Liver (tissue), 3 donors: ENCODE measurements around the gene UBR3.

ENCODE experiments used
- ATF3 ChIP-seq: IDR thresholded peaks from 2 replicates; pipeline ENCODE4 v1.6.1; 2016; ENCODE audit warnings: antibody characterized with exemption
- CTCF ChIP-seq: fragments of 150-350 bp; IDR thresholded peaks from 2 replicates; pipeline ENCODE4 v1.5.1; 2017; ENCODE audit warnings: improper control_type of control experiment, low read depth, low read length; ENCODE audit not compliant: missing input control
- JUND ChIP-seq, 2 donors: IDR thresholded peaks; 2 replicates each; pipeline ENCODE4 v1.6.1; 2016; ENCODE audit warnings: antibody characterized with exemption in 2 of 2
- MAX ChIP-seq: IDR thresholded peaks from 2 replicates; pipeline ENCODE4 v1.6.1; 2016; ENCODE audit warnings: antibody characterized with exemption
- REST ChIP-seq: IDR thresholded peaks from 2 replicates; pipeline ENCODE4 v1.6.1; 2016; ENCODE audit warnings: antibody characterized with exemption, mild to moderate bottlenecking
- RXRA ChIP-seq, 2 donors: IDR thresholded peaks; 2 replicates each; pipeline ENCODE4 v1.6.1; 2017 to 2018; ENCODE audit warnings: antibody characterized with exemption in 2 of 2, mild to moderate bottlenecking in 1 of 2
- TAF1 ChIP-seq: conservative IDR thresholded peaks from 2 replicates; pipeline ENCODE4 v1.6.1; 2016; ENCODE audit warnings: antibody characterized with exemption, mild to moderate bottlenecking
- YY1 ChIP-seq: IDR thresholded peaks from 2 replicates; pipeline ENCODE4 v1.6.1; 2016; ENCODE audit warnings: antibody characterized with exemption, mild to moderate bottlenecking
- donor health status: healthy.
- donor health status: healthy.

- TF ChIP-seq CTCF (no peak), RXRA (IDR thresholded peaks at IDR 0.05) (no peak), REST (no peak), ATF3 (no peak), YY1 (no peak), JUND (IDR thresholded peaks at IDR 0.05) (no peak), TAF1 (no peak), MAX (no peak)
Measured at GRCh38 chr2:169798397-169798717, 28.9 kb upstream of the UBR3 start.
